Measurements from ENCODE around the gene MTURN.

GRCh38 chr7:30167901-30168300 is 33.1 kb downstream of the MTURN start:
- TF ChIP-seq EZH2phosphoT487 (IDR thresholded peaks at IDR 0.05) = no peak
- TF ChIP-seq, protein P1, sequence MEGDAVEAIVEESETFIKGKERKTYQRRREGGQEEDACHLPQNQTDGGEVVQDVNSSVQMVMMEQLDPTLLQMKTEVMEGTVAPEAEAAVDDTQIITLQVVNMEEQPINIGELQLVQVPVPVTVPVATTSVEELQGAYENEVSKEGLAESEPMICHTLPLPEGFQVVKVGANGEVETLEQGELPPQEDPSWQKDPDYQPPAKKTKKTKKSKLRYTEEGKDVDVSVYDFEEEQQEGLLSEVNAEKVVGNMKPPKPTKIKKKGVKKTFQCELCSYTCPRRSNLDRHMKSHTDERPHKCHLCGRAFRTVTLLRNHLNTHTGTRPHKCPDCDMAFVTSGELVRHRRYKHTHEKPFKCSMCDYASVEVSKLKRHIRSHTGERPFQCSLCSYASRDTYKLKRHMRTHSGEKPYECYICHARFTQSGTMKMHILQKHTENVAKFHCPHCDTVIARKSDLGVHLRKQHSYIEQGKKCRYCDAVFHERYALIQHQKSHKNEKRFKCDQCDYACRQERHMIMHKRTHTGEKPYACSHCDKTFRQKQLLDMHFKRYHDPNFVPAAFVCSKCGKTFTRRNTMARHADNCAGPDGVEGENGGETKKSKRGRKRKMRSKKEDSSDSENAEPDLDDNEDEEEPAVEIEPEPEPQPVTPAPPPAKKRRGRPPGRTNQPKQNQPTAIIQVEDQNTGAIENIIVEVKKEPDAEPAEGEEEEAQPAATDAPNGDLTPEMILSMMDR (IDR thresholded peaks at IDR 0.05) = no peak

All from neural progenitor cell (in vitro differentiated cells).